Pancreas (tissue), 10 donors: ENCODE measurements around the gene CALML3. TPM values are rescaled to one million over a fixed set of nuclear protein-coding genes. Genes with fewer than 3 reads are reported as not detected.
A peak's percentile ranks its signal among the peaks of the same experiment; 100 is the strongest.

Source experiments
- ATAC-seq, 4 donors: fragments of 200-7000 bp; cut with Tn5 transposase; one replicate each; pipeline versions ENCODE4 v1.8.0 to v1.9.1; 2020; ENCODE audit warnings: mild to moderate bottlenecking in 4 of 4, moderate library complexity in 4 of 4
- DNase-seq, 6 donors: peaks; one replicate each; pipeline ENCODE4 v3.0.0-alpha.2; 2020
- FAIRE-seq: peaks from 2 replicates; lab custom pipeline; 2012; peaks lifted over from hg19 to GRCh38; lab: Jason Lieb, UNC
- H3K27ac ChIP-seq, 4 donors: fragments of 200-600 bp; sonication (generic); 1 replicate in 3 of 4; 2 replicates in 1 of 4; pipeline versions ENCODE4 v1.5.0 to v1.8.0; 2020
- H3K27me3 ChIP-seq, 4 donors: fragments of 200-600 bp; one replicate each; pipeline ENCODE4 v1.8.0; 2021
- H3K36me3 ChIP-seq, 3 donors: fragments of 200-600 bp; sonication (generic) in 1 of 3; one replicate each; pipeline versions ENCODE4 v1.5.0 to v1.8.0; 2020 to 2021
- H3K4me1 ChIP-seq, 3 donors: fragments of 200-600 bp; one replicate each; pipeline ENCODE4 v1.8.0; 2021
- H3K4me3 ChIP-seq, 4 donors: fragments of 200-600 bp; sonication (generic) in 2 of 4; one replicate each; pipeline versions ENCODE4 v1.5.0 to v1.8.0; 2020 to 2021
- H3K9me3 ChIP-seq, 4 donors: fragments of 200-600 bp; one replicate each; pipeline ENCODE4 v1.8.0; 2021
- CTCF ChIP-seq, 4 donors: fragments of 200-600 bp; sonication (generic) in 3 of 4; IDR thresholded peaks; one replicate each; pipeline versions ENCODE4 v1.5.0 to v1.8.0; 2021; ENCODE audit warnings: antibody characterized with exemption in 4 of 4
- WGBS, 2 donors: extraction: QIAGEN DNeasy Blood & Tissue Kit; methylation state at CpG; one replicate each; pipeline ENCODE4 v1.1.7; 2013; 5-methylcytosine and 5-hydroxymethylcytosine counted together
- intact Hi-C, 3 donors: fragments of 100-400 bp; cut with DNase I; formaldehyde crosslinking; loops; one replicate each; pipeline versions ENCODE4 v1.11.1 to v1.14.2; 2022
- polyA plus RNA-seq, 2 donors: library from polyadenylated mRNA; stranded (reverse); fragments of 200-250 nt; gene quantifications; one replicate each; pipeline ENCODE4 v1.2.3, GENCODE V29; 2013
- total RNA-seq, 6 donors: library from RNA; stranded (reverse); fragmentation: NEBNext Ultra II Directional in 4 of 6; extraction: Animal tissue kit (Norgen Biotek cat#: 25700) in 4 of 6; gene quantifications; one replicate each; pipeline versions ENCODE4 v1.2.1 to v1.2.4, GENCODE V29; 2021 to 2023
- donor health status: healthy with polysubstance abuse.
- donor health status: DM: no; HTN: no; CAD: no; lungs with moderate emphysema.
- donor health status: DM: no; HTN: no; CAD: no.
- donor health status: control.
- donor health status: control.
- donor health status: Bipolar disorder and iron deficiency.
- donor health status: DM: yes; HTN: yes; CAD: no.
- donor health status: DM: no; HTN: no; CAD: no.
- donor health status: DM: no; HTN: no; CAD: no.
- donor health status: DM: yes; HTN: yes; CAD: no.

Gene CALML3
- total and polyA plus RNA-seq, 8 donors, result 0.05 to 0.08 TPM; not detected in 6

GRCh38 chr10:5549462-5550249, 24.9 kb downstream of the CALML3 start:
- DNase-seq (peak in 1 of 6 donors; percentile 2), ATAC-seq (no peak), FAIRE-seq (no peak)
- Histone ChIP-seq H3K4me3 (no peak overlapping the region), H3K36me3 (no peaks in the 10 kb centered on the region), H3K27me3 (no peaks in the 10 kb centered on the region), H3K27ac (no peak overlapping the region), H3K9me3 (no peaks in the 10 kb centered on the region), H3K4me1 (peaks cover 21 to 37% (median 28%) of the 10 kb centered on the region in 3 donors)
- no peak for TF ChIP-seq CTCF (IDR thresholded peaks at IDR 0.05)
- 93 to 97% methylated on average over 16 of the region's 16 CpGs for WGBS, 2 donors
- intact Hi-C loops, result no loop called here

- peak in 1 of 6 donors; percentile 25 for DNase-seq
- ATAC-seq, result no peak
- intact Hi-C loops, result no loop called here
- TF ChIP-seq CTCF (IDR thresholded peaks at IDR 0.05), result no peak
- peaks cover 16 to 31% (median 23%) of the 10 kb centered on the region in 3 donors for H3K4me1 ChIP-seq
- H3K27ac ChIP-seq, result no peak overlapping the region
- no peak overlapping the region for H3K4me3 ChIP-seq
- no peaks in the 10 kb centered on the region for H3K9me3 ChIP-seq
- H3K27me3 ChIP-seq, result no peaks in the 10 kb centered on the region
- WGBS, 2 donors, result 63 to 83% methylated on average over 1 of the region's 1 CpG
- FAIRE-seq, result no peak
- no peaks in the 10 kb centered on the region for H3K36me3 ChIP-seq
Measured at GRCh38 chr10:5550250-5550545, 25.4 kb downstream of the CALML3 start.

- 90% methylated on average over 17 of the region's 17 CpGs for WGBS, 2 donors
- H3K27me3 ChIP-seq, result no peaks in the 10 kb centered on the region
- TF ChIP-seq CTCF (IDR thresholded peaks at IDR 0.05), result no peak
- H3K27ac ChIP-seq, result no peak overlapping the region
- intact Hi-C loops, result no loop called here
- H3K36me3 ChIP-seq, result no peaks in the 10 kb centered on the region
- DNase-seq (peak in 2 of 6 donors; percentile 46 to 53), FAIRE-seq (no peak), ATAC-seq (no peak)
- H3K4me1 ChIP-seq, result peaks cover 11 to 31% (median 19%) of the 10 kb centered on the region in 3 donors
- no peak overlapping the region for H3K4me3 ChIP-seq
- H3K9me3 ChIP-seq, result no peaks in the 10 kb centered on the region
Measured at GRCh38 chr10:5550621-5551530, 26.1 kb downstream of the CALML3 start.

GRCh38 chr10:5551531-5552375, 27.0 kb downstream of the CALML3 start:
- TF ChIP-seq CTCF (IDR thresholded peaks at IDR 0.05), result no peak
- DNase-seq, result peak in 1 of 6 donors; percentile 42
- Histone ChIP-seq H3K4me1 (peaks cover 11 to 24% (median 19%) of the 10 kb centered on the region in 3 donors), H3K27me3 (no peaks in the 10 kb centered on the region), H3K4me3 (no peak overlapping the region), H3K9me3 (no peaks in the 10 kb centered on the region), H3K36me3 (no peaks in the 10 kb centered on the region), H3K27ac (no peak overlapping the region)
- intact Hi-C loops, result no loop called here
- FAIRE-seq, result no peak
- no peak for ATAC-seq
- WGBS, 2 donors, result 83 to 90% methylated on average over 15 of the region's 15 CpGs
